ENCODE measurements around the gene WBP4.
A peak's percentile ranks its signal among the peaks of the same experiment; 100 is the strongest.
"Not testable (repeated sequence)": the region's sequence is repeated elsewhere in the genome, so short reads cannot be mapped to it uniquely, and the experiment has no call there.

WBP4 gene, protein sequence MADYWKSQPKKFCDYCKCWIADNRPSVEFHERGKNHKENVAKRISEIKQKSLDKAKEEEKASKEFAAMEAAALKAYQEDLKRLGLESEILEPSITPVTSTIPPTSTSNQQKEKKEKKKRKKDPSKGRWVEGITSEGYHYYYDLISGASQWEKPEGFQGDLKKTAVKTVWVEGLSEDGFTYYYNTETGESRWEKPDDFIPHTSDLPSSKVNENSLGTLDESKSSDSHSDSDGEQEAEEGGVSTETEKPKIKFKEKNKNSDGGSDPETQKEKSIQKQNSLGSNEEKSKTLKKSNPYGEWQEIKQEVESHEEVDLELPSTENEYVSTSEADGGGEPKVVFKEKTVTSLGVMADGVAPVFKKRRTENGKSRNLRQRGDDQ

GRCh38 chr13:41061075-41061913, at the start of gene WBP4:
Gene WBP4 (plus strand): TSS chr13:41061509. CDS start chr13:41061674, 165 bp downstream.
- peak; percentile 95 to 96 for DNase-seq

DNA sequence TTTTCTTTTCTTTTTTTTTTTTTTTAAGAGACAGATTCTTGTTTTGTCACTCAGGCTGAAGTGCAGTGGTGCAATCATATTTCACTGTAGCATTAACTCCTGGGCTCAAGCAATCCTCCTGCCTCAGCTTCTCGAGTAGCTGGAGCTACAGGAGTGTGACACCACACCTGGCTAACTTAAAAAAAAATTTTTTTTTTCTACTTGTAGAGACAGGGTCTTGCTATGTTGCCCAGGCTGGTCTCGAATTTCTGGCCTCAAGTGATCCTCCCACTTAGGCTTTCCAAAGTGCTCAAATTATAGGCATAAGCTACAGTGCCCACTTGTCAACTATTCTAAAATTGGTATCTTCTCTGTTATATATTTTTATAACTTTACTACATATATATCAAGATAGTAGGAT, 48.8 kb upstream of the WBP4 start:
- no peak for DNase-seq

GRCh38 chr13:41013835-41014234, 47.5 kb upstream of the WBP4 start:
- DNase-seq, result no peak

- no peak for DNase-seq
Measured at GRCh38 chr13:41015920-41016319, 45.4 kb upstream of the WBP4 start.

GRCh38 chr13:41017159-41017558, 44.1 kb upstream of the WBP4 start:
- DNase-seq, result peak; percentile 46 to 47

DNA sequence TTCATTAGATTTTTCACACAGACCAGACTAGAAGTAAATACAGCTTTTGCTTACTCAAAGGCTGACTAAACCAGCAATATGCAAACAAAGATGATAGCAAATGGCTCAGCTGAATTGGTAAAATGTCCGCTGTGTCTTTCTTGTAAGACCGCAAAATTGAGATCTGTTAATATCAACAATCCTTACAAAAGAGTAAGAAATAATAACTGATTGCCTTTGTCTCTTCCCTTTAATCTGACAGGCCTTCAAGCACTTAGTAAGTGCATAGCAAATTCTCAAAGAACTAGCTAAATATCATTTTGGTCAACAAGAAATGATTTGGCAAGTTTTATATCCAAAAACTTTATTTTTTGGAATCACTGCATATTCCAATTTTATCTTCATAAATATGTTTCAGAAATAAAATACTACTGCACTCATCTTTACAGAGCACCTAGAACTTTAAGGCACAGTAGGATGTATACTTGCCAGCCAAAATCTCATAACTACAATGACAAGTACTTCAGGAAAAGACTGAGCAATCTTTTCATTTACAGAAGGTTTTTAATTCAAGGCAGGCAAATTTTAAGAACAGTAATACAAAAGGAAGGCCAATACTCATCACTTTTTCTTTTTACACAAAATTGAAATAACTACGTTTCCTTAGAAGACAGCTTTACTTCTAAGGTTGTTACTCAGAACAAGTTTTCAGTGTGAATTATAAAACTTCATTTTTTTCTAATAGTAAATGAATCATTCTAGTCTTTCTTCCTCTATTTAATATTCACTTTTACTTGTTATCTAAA, 43.3 kb upstream of the WBP4 start:
- peak; percentile 27 to 37 for DNase-seq

DNA sequence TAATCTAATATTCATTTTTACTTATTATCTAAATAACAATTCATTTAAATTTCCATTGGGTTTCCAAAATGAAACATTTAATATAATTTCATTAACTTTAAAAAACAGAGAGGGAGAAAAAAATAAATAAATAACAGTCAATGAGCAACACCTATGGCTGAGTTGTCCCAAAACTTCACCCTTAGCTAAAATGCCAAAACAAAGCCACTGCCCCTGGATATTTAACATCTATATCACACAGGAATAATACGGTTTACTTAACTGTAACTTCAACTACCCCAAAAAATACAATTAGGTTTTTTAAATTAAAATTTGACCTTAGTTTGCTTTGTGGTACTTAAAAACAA, 42.7 kb upstream of the WBP4 start:
- no peak for DNase-seq

DNA sequence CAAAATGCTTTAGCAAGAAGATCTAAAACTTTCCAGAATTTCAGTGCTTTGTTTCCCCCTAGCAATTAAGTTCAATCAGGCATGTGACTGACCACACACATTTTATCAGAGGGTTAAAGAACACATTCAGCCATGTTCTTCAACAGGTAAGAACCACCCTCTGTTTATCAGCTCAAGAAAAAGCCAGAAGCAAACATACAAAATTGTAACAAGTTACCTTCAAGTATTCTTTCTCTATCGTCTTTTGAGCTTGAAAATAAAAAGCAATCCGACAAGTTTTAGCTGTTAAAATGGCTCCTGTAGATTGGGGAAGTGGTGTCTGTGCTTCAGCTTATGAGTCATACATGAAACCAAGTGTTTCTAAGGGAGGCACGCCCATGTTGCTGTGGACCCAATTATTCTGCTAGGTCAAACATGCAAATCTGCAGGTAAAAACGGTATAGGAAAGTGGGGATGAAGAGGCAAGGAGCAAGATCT, 42.3 kb upstream of the WBP4 start, which contains the start of gene ELF1:
TSS of gene ELF1 (minus strand) at position 306 of the 477 bp plus-strand sequence. CDS start 37,262 bp downstream, outside the sequence.
- DNase-seq, result peak; percentile 94 to 96

DNA sequence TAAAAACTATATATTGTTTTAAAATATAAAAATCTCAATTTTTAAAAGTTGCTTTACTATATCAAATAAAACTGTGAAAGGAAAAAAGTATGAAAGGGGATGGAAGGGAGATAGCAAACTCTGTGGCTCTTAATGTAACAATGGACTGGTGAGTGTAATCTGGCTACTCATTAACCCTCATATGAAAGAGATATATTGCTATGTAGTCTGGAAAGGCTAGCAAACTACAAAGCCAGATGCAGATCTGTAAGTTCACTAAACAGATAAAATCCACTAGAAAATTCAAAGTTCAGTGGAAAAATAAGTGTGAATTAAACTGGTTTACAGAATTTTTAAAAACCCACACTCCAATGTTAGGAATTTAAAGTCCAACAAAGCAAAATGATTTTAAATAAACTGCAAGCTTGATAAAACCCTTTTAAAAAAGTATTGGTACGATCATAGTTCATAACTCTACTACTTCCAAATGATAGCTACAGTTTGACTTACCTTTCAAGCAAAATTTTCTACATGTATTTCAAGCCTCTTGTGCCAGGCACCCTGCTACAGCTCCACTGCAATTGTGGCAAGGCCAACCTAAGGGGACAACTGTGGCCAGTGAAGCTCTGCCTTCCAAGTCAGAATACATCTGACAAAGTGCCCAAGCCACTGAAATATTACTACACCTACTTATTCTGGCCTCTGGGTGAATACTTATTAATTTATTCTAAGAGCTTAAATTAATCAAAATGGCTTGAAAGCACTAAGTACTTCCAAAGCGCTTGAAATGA, 41.5 kb upstream of the WBP4 start:
- DNase-seq, result no peak

DNA sequence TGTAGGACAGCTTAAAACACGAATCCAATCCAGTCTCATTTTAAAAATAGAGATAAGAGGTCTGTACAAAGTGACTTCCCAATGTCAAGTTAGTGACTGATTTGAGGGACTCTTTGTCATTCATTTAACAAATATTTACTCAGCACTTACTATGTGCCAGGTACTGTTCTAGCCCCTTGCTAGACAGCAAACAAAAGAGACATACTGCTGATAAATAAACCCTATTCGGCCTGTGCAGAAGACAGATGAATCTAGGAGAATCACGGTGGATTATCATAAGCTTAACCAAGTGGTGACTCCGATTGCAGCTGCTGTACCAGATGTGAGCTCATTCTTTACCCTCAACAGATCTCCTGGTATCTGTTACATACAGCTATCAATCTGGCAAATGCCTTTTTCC, 35.8 kb upstream of the WBP4 start:
- no peak for DNase-seq

DNA sequence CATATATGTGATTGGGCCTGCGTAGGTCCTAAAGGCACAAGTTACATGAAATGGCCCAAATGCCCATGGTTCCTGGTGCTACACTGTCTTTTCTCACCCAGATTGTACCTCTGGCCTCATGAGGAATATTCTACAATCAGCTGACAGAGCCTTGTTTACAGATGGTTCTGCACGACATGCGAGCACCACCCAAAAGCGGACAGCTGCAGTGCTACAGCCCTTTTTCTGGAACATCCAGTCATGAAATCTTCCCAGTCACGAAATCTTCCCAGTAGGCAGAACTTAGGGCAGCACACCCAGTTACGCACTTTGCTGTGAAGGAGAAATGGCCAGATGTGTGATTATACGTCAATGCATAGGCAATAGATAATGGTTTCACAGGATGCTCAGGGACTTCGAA, 34.5 kb upstream of the WBP4 start:
- DNase-seq, result no peak

GRCh38 chr13:41028051-41028450, 33.3 kb upstream of the WBP4 start:
- no peak for DNase-seq

DNA sequence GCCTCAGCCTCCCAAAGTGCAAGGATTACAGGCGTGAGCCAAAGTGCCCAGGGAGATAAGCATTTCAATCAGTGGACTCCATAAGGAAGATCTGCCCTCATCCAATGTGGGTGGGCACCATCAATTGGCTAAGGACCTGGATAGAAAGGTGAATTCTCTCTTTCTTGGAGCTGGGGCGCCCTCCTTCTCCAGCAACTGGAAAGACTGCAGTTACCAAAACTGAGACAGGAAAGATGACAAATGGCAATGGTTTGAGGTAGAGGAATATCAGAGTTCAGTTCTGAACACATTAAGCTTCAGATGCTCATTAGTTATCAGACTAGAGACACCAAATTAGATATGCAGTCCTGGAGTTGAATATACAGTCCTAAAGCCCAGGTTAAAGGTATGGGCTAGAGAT, 31.7 kb upstream of the WBP4 start:
- peak; percentile 26 to 60 for DNase-seq

DNA sequence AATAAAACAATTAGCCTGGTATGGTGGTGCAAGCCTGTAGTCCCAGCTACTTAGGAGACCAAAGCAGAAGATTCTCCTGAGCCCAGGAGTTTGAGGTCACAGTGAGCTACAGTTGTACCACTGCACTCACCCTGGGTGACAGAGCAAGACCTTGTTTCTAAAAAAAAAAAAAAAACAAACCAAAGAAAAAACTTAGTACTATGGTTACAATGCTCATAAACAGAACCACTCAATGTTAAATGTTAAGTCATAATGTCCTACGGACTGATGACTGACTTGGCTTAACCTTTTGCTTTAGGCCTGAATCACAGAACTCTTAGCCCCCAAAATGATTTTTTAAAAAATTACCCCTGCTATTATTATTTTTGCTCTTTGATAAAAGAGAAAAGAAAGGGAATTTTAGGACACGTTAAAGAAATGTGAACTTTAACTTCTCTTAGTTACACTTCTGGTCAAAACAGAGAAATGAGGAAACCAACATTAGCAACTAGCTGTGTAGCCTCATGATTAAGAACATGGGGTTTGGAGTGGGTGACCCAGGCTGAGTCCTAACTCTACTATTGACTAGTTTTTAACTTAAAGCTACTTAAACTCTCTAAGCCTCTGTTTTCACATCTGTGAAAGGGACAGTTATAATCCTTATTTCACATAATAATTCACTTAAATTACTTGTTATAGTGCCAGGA, 28.5 kb upstream of the WBP4 start:
- DNase-seq, result no peak

DNA sequence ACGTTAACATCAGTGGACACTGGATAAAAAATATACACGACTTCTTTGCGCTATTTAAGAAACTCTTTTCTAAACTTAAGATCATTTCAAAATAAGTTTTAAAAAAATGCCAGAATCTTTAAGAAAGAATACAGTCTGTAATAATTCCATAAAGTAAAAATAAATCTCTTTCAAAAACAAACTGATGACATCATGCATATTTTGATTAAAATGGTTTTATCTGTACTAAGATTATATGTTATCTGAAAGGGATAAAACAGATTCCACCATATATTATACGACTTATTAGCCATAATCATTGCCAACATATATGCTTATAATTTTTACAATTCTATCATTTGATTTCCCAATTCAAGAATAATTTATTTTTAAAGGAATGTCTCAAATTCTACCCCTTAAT, 26.9 kb upstream of the WBP4 start:
- DNase-seq, result no peak

DNA sequence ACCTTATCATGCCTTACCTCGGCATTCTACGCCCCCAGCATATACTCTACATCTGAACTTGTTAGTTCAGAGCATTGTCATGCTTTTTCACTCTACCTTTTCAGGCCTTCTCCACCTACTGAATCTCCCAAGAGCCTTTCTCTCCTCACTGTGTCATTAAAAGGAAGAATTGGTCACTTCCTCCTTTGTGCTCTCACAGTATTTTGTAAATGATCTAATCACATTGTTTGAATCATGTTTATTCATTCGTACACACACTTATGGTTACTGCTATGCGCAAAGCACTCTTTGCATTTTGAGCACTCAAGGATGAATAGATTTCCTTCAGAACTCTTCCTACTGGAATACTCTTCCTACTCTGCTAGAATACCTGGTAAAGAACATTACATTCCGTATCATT, 26.4 kb upstream of the WBP4 start:
- DNase-seq, result peak; percentile 18 to 37

DNA sequence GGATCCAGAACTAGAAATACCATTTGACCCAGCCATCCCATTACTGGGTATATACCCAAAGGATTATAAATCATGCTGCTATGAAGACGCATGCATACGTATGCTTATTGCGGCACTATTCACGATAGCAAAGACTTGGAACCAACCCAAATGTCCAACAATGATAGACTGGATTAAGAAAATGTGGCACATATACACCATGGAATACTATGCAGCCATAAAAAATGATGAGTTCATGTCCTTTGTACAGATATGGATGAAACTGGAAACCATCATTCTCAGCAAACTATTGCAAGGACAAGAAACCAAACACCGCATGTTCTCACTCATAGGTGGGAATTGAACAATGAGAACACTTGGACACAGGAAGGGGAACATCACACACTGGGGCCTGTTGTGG, 24.8 kb upstream of the WBP4 start:
- DNase-seq, result not testable (repeated sequence)

GRCh38 chr13:41039746-41040145, 21.6 kb upstream of the WBP4 start:
- no peak for DNase-seq

GRCh38 chr13:41040584-41041334, 20.6 kb upstream of the WBP4 start:
- no peak for DNase-seq

GRCh38 chr13:41042419-41042818, 18.9 kb upstream of the WBP4 start:
- not testable (repeated sequence) for DNase-seq

DNA sequence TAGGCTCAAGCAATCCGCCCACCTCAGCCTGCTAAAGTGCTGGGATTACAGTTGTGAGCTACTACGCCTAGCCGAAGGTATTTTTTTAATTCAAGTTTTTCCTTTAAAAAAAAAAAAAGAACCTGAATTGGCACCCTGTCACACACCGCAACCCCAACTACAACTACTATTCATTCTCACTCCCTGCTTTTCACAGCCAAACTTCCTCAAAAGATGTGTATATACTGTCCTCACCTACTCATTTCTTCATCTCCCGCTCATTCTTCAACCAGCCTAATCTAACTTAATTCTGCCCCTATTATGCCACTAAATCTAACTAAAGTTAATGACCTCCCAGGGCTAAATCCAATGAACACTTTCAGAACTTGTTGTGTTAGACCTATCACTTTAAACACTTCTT, 12.7 kb upstream of the WBP4 start:
- DNase-seq, result no peak
